Left ventricle myocardium inferior (tissue), 1 donor: Measurements from ENCODE around the gene DGKD. TPM values are rescaled to one million over a fixed set of nuclear protein-coding genes. Genes with fewer than 3 reads are reported as not detected.

Experiments
- DNase-seq: peaks from one replicate; pipeline ENCODE4 v3.0.0-alpha.2; 2020
- H3K27ac ChIP-seq: fragments of 200-600 bp; replicated peaks from 2 replicates; pipeline ENCODE4 v1.8.0; 2021
- H3K27me3 ChIP-seq: fragments of 200-600 bp; 2 replicates; pipeline ENCODE4 v1.8.0; 2021; ENCODE audit warnings: low read depth
- H3K36me3 ChIP-seq: fragments of 200-600 bp; 2 replicates; pipeline ENCODE4 v1.8.0; 2021
- H3K4me1 ChIP-seq: fragments of 200-600 bp; 2 replicates; pipeline ENCODE4 v1.8.0; 2021
- H3K4me3 ChIP-seq: fragments of 200-600 bp; 2 replicates; pipeline ENCODE4 v1.8.0; 2021; ENCODE audit warnings: mild to moderate bottlenecking, moderate library complexity
- H3K9me3 ChIP-seq: fragments of 200-600 bp; replicated peaks from 2 replicates; pipeline ENCODE4 v1.8.0; 2021
- CTCF ChIP-seq: fragments of 200-600 bp; IDR thresholded peaks from 2 replicates; pipeline ENCODE4 v1.8.0; 2021; ENCODE audit warnings: antibody characterized with exemption, mild to moderate bottlenecking, borderline replicate concordance
- intact Hi-C: fragments of 100-400 bp; cut with micrococcal nuclease; formaldehyde crosslinking; loops from one replicate; pipeline ENCODE4 v1.11.0; 2022
- total RNA-seq: library from RNA; stranded (reverse); fragmentation: NEBNext Ultra II Directional; extraction: Animal tissue kit (Norgen Biotek cat#: 25700); gene quantifications from one replicate; pipeline ENCODE4 v1.2.1, GENCODE V29; 2021
- donor health status: DM: no; HTN: yes; CAD: no; lungs with severe emphysema.

The DGKD gene
- total RNA-seq, 1 donor from 2014 or later, result 41.7 TPM

GRCh38 chr2:233323851-233324250 is 30.4 kb upstream of the DGKD start:
- no peaks in the 10 kb centered on the region for H3K36me3 ChIP-seq
- no peak overlapping the region for H3K27ac ChIP-seq
- H3K9me3 ChIP-seq, result no peaks in the 10 kb centered on the region
- peaks cover 28% of the 10 kb centered on the region for H3K27me3 ChIP-seq
- no peak for TF ChIP-seq CTCF
- H3K4me3 ChIP-seq, result no peak overlapping the region
- intact Hi-C loops, result no loop called here
- no peak for DNase-seq
- no peaks in the 10 kb centered on the region for H3K4me1 ChIP-seq

GRCh38 chr2:233325256-233325655 is 29.0 kb upstream of the DGKD start:
- no peak overlapping the region for H3K27ac ChIP-seq
- H3K4me3 ChIP-seq, result no peak overlapping the region
- H3K27me3 ChIP-seq, result peaks cover 14% of the 10 kb centered on the region
- no peak for TF ChIP-seq CTCF
- H3K4me1 ChIP-seq, result no peaks in the 10 kb centered on the region
- H3K9me3 ChIP-seq, result no peaks in the 10 kb centered on the region
- no peaks in the 10 kb centered on the region for H3K36me3 ChIP-seq
- no peak for DNase-seq
- intact Hi-C loops, result no loop called here

GRCh38 chr2:233325814-233326213 is 28.5 kb upstream of the DGKD start:
- no peaks in the 10 kb centered on the region for H3K4me1 ChIP-seq
- no peak overlapping the region for H3K4me3 ChIP-seq
- H3K9me3 ChIP-seq, result no peaks in the 10 kb centered on the region
- intact Hi-C loops, result no loop called here
- H3K27ac ChIP-seq, result no peak overlapping the region
- no peak for DNase-seq
- no peak for TF ChIP-seq CTCF
- no peaks in the 10 kb centered on the region for H3K36me3 ChIP-seq
- peaks cover 8% of the 10 kb centered on the region for H3K27me3 ChIP-seq

- DNase-seq, result no peak
- H3K27me3 ChIP-seq, result peaks cover 8% of the 10 kb centered on the region
- H3K27ac ChIP-seq, result no peak overlapping the region
- TF ChIP-seq CTCF, result no peak
- no peaks in the 10 kb centered on the region for H3K36me3 ChIP-seq
- no peaks in the 10 kb centered on the region for H3K9me3 ChIP-seq
- intact Hi-C loops, result no loop called here
- no peak overlapping the region for H3K4me3 ChIP-seq
- no peaks in the 10 kb centered on the region for H3K4me1 ChIP-seq
These were observed 27.8 kb upstream of the DGKD start for GRCh38 chr2:233326500-233326899.

- intact Hi-C loops, result no loop called here
- Histone ChIP-seq H3K4me1 (no peaks in the 10 kb centered on the region), H3K27me3 (no peaks in the 10 kb centered on the region), H3K36me3 (no peaks in the 10 kb centered on the region), H3K27ac (no peak overlapping the region), H3K9me3 (no peaks in the 10 kb centered on the region), H3K4me3 (no peak overlapping the region)
- no peak for TF ChIP-seq CTCF
- no peak for DNase-seq
These were observed 25.4 kb upstream of the DGKD start for GRCh38 chr2:233328922-233329321.
